OCI-LY1 (cell line): ENCODE data around the gene NR6A1.

Source experiments
- EZH2 ChIP-seq: fragments of 200-600 bp; sonication (generic), shearing (Covaris generic); IDR thresholded peaks from 2 replicates; pipeline ENCODE4 v1.8.0; 2017; ENCODE audit warnings: borderline replicate concordance, mixed run types, mild to moderate bottlenecking, antibody characterized with exemption, low read length, moderate library complexity, mixed read lengths
- TF ChIP-seq, protein P1 (sequence below): fragments of 200-600 bp; sonication (generic), shearing (Covaris generic); IDR thresholded peaks from 2 replicates; pipeline ENCODE4 v1.5.1; 2017; ENCODE audit warnings: mild to moderate bottlenecking, antibody characterized with exemption, low read length, moderate library complexity, mixed read lengths

DNA sequence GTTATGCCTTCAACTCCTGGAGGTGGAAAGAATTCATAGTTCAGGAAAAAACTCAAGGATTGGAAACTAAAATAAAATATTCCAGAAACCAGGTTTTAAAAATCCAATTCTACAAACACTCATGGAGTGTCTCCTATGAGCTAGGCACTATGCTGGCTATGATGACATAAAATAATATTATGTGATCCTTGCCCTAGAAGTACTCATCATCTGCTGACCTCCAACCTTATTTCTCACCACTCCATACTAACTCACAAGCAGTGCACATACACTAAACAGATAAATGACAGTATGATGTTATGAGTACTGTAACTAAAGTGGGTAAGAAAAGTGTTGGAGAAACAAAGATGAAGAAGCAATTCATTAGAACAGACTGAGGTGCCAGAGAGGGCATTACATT is 170.7 kb downstream of the NR6A1 start:
- TF ChIP-seq, protein P1, sequence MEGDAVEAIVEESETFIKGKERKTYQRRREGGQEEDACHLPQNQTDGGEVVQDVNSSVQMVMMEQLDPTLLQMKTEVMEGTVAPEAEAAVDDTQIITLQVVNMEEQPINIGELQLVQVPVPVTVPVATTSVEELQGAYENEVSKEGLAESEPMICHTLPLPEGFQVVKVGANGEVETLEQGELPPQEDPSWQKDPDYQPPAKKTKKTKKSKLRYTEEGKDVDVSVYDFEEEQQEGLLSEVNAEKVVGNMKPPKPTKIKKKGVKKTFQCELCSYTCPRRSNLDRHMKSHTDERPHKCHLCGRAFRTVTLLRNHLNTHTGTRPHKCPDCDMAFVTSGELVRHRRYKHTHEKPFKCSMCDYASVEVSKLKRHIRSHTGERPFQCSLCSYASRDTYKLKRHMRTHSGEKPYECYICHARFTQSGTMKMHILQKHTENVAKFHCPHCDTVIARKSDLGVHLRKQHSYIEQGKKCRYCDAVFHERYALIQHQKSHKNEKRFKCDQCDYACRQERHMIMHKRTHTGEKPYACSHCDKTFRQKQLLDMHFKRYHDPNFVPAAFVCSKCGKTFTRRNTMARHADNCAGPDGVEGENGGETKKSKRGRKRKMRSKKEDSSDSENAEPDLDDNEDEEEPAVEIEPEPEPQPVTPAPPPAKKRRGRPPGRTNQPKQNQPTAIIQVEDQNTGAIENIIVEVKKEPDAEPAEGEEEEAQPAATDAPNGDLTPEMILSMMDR: no peak
- no peak for TF ChIP-seq EZH2
